GM21390 (cell line): ENCODE data around the gene INKA1.
"Not testable (repeated sequence)": the region's sequence is repeated elsewhere in the genome, so short reads cannot be mapped to it uniquely, and the experiment has no call there.

ENCODE experiments used
- ATAC-seq: cut with Tn5 transposase; IDR thresholded peaks from one replicate; pipeline ENCODE4 v1.9.1; 2021; ENCODE audit not compliant: unreplicated experiment

Gene INKA1

DNA sequence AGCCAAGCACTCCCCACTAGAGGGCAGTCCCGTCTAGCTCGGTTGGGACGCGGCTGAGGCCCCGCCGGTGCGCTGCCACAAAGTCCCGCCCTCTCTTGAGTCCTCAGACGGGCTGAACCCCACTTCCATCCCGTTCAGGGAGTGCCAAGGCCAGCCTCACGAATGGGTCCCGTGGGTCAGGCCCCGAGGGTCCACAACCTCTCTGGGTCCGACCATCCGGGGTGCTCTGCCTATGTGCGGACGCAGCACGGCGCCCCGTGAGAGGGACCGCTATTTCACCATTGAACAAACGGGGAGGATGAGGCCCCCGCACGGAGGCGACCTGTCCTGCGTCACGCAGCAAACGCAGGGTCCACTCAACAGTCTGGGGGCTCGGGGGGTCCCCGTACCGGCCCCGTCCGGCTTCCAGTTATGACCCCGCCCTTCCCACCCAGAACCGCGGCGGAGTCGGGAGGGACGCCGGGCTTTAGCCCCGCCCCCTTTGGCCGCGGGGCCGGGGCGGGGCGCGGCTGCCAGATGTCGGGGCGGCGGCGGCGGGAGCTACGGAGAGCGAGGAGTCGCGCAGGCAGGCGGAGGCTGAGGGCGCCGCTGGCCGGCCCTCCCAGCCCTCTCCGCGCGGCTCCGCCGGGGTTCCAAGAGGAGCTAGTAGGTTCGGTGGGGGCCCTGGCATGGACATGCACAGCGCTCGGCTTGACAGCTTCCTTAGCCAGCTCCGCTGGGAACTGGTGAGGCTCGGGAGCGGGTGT lies at the start of gene INKA1:
Gene INKA1 (plus strand): TSS at position 543 of the 746 bp plus-strand sequence. CDS start 132 bp downstream, at position 675.
- peak; percentile 58 for ATAC-seq

DNA sequence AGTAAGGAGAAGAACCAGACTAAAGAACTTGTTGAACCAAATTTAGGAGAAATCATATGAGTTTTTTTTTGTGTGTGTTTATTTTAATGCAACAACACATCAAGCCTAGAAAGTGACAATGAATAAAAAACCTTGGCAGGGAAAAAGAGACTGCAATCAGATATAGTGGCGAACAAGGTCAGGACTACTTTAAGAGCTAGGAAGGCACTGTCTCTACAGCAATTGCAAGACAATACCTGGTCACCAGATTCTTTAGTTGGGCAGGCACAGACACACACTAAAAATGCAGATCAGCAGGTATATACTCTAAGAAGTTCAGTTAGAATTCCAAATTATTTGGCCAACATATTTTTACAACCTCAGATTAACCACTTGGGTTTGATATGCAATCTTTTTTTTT lies 48.5 kb upstream of the INKA1 start:
- no peak for ATAC-seq

DNA sequence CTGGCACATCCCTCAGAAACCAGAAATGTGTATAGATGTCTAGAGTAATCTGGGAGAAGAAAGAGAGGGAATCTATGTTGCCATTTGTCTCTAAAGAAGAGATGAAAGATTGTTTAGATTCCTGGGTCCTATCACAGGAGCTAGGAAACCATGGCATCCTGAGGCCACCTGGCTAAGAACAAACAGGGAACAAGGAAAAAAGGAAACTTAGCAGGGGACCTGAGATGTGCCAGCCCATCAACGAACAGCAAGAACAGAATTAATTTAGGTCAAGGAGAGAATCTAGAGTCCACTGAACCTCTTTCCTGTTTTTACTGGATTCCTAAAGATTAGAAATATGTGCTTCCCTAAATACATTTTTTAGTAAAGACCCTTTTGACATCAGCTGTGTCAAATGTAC lies 47.0 kb upstream of the INKA1 start:
- ATAC-seq, result no peak

DNA sequence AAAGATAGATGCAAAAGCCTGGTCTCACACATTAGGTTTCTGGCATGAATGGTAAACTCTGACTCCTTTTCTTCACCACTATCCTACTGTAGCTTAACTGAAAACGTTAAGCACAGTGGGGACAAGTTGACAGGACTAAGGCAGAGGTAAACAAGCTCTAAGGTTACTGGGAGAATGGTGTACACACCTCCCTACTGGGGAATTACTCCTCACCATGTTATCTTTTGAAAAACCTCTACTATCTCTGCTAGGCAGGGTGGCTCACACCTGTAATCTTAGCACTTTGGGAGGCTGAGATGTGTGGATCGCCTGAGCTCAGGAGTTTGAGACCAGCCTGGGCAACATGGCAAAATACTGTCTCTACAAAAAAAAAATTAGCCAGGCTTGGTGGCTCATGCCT lies 45.9 kb upstream of the INKA1 start:
- ATAC-seq, result no peak

DNA sequence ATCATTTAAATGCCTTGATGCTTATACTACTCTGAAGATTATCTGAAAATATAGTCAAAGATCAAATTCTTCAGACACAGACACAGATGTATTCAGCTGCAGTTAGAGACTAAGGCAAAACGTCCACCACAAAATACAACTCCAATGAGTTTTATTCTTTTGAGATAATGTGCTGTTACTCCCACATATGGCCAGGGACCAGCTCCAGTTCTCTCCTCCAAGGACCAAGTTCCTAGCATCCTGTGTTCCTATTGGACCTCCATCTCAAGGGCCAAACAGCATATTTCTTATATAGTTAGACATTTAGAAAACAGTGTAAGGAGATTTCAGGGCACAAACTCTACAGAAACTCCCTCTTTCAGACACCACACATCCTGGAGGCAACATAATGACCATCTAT lies 43.8 kb upstream of the INKA1 start:
- ATAC-seq, result no peak

DNA sequence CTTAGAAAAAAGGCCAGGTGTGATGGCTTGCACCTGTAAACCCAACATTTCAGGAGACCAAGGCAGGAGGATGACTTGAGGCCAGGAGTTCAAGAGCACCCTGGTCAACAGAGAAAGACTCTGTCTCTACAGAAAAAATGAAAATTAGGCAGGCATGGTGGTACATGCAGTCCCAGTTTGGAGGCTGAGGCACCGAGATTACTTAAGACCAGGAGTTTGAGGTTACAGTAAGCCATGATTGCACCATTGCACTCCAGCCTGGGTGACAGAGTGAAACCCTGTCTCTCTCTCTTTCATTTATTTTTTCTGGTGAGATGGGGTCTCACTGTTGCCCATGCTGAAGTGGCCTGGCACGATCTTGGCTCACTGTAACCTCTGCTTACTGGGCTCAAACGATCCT lies 41.4 kb upstream of the INKA1 start:
- no peak for ATAC-seq

DNA sequence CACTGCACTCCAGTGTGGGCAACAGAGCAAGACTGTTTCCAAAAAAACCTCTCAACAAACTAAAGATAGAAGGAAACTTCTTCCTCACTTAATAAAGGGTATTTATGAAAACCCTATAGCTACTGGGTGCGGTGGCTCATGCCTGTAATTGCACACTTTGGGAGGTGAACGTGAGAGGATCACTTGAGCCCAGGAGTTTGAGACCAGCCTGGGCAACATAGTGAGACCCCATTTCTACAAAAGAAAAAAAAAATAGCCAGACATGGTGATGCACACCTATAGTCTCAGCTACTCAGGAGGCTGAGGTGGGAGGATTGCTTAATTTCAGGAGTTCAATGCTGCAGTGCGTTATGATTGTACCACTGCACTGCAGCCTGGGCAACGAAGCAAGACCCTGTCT lies 39.1 kb upstream of the INKA1 start:
- no peak for ATAC-seq

DNA sequence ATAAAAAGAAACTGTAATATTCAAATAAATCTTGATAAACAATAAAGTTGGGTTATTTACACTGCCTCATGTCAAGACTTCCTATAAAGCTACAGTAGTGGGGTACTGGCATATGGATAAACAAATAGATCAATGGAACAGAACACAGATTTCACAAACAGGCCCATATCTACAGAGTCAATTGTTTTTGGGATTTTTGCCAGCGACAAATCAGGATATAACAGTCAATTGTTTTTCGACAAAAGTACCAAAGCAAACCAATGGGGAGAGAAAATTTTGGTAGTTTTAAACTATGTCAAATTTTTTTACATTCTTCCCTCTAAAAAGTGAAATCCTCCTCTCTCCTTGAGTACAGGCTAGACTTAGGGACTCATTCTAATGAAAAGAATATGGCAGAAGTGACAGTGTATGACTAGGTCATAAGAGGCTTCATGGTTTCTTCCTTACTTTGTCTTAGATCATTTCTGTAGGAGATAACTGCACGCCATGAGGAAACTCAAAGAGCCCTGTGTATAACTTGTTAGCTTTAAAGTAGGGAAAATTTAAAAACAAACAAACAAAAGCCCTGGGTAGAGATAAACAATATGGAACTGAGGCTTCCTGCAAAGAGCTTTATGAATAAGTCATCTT lies 33.7 kb upstream of the INKA1 start:
- no peak for ATAC-seq

DNA sequence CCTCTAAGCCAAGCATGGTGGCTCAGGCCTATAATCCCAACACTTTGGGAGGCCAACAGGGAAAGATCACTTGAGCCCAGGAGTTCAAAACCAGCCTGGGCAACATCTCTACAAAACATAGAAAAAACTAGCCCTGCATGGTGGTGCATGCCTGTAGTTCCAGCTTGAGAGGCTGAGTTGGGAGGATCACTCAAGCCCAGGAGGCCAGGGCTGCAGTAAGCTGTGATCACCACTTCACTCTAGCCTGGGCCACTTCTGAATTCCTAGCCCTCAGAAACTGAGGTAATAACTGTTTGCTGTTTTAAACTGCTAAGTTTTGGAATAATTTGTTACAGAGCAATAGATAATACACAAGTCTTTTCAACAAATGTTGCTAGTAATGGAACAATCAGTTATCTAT lies 33.1 kb upstream of the INKA1 start:
- no peak for ATAC-seq

DNA sequence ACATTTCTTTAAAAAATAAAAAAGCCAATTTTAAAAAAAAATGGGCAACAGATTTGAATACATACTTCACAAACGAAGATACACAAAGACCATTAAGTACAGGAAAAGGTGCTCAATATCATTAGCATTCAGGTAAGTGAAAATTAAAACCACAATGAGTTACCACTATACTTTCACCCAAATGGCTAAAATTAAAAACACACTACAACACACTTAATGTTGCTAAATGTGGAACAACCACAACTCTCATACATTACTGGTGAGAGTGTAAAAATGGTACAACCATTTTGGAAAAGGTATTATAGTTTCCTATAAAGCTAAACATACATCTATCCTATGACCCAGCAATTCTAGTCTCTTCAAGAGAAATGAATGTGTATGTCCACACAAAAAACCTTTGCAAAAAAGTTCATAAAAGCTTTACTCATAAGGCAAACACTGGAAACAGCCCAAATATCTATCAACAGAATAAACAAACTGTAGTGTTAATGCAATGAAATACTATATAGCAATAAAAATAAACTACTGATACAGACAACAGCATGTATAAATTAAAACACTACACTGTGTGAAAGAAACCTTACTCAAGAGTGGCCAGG lies 31.6 kb upstream of the INKA1 start:
- no peak for ATAC-seq

DNA sequence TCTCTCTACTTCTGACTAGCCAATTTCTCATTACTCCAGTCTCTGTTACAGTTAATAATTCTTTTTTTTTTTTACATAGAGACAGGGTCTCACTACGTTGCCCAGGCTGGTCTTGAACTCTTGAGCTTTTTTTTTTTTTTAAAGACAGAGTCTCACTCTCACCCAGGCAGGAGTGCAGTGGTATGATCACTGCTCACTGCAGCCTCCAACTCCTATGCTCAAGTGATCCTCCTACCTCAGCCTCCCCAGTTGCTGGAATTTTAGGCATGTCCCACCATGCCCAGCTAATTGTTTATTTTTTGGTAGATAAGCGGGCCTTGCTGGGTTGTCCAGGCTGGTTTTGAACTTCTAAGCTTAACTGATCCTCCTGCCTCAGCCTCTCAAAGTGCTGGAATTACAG lies 30.4 kb upstream of the INKA1 start:
- ATAC-seq, result no peak

DNA sequence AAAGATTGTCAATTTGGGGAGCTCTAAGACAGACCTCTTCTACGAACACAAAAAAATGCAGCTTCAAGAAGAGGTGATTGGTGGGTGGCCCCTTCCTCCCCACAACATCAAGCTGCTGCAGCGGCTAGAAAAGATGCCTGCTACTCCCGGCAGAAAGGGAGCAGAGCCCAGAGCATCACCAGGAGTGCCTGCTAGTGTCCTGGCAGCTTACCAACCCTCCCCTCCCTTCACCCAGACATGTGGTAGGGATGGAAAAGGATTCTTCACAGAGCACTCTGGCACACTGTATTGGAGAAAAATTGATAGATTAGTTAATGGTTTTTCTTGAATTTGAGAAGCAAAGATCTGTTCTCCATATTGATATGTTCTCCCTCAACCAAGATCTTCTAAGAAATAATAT lies 27.5 kb upstream of the INKA1 start:
- no peak for ATAC-seq

DNA sequence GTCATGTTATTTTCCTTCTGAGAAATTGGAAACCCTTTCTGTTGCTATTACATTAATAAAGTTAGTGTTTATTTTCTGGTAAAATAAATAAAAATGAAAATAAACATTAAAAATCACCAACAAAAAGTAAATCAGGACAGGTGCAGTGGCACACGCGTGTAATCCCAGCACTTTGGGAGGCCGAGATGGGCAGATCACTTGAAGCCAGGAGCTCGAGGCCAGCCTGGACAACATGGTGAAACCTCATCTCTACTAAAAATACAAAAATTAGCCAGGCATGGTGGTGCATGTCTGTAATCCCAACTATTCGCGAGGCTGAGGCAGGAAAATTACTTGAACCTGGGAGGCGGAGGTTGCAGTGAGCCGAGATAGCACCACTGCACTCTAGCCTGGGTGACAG lies 27.0 kb upstream of the INKA1 start:
- ATAC-seq, result not testable (repeated sequence)

DNA sequence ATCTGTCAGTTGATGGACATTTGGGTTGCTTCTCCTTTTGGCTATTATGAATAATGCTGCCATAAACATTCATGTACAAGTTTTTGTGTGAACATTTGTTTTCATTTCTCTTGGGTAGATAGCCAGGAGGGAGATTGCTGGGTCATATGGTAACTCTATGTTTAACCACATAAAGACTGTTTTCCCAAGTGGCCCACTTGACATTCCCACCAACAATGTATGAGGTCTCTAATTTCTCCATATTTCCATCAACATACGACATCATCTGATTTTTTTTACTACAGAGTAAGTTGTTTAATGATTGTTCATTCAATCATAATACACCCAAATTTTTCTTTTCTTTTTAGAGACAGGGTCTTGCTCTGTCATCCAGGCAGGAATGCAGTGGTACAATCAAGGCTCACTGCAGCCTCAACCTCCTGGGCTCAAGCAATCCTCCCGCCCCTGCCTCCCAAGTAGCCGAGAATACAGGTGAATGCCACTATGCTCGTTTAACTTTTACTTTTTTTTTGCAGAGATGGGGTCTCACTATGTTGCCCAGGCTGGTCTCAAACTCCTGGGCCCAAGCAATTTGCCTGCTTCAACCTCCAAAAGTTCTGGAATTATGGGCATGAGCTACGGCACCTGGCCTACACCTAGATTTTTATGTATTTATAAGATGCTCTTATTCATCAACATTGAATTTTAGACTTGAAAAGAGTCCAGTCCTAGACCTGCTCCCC lies 23.5 kb upstream of the INKA1 start:
- no peak for ATAC-seq

DNA sequence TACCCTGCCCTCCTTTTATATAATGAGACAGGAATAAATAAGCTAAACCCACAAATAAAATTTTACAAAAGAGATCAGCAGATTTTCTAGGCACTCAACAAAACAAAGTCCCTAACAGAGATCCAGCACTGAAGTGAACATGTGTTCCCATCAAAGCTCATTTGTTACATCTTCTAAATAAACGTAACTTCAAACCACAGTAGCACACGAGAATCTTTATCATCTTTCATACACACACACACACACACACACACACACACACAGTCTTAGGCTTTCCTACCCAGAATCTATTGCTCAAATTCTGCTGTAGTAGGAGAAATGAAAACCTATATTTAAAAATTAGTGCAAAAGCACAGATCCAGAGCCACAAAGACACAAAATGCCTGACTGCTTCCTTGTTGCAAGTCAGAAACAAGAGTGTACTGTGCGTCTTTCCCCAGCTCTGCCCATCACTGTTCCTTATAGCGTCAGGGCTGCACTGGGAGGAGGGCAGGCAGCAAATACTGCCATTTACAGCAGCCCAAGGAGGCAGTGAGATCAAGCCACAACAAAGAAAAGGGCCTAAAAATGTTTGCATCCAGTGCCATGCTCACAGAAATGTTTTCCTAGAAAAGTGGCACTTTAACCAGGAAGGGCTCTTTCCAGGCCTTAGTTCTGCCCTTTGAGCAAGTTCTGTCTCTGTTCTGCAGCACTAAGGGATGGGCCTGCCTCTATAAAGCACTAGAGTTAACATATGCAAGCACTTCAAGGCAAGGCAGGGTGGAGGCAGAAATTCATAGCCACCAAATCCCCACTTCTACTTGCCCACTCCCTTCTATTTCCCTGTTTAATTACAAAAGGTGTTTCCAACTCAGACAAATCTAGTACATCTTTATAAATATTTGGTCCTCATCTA lies 22.7 kb upstream of the INKA1 start:
- ATAC-seq, result no peak

DNA sequence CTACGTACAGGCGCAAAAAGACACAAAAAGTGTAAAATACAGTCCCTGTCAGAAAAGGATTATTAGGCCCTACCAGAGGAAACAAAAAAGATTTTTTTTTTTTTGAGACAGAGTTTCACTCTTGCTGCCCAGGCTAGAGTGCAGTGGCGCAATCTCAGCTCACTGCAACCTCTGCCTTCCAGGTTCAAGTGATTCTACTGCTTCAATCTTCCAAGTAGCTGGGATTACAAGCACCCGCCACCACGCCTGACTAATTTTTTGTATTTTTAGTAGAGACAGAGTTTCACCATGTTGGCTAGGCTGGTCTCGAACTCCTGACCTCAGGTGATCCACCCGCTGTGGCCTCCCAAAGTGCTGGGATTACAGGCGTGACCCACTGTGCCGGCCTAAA lies 22.1 kb upstream of the INKA1 start:
- ATAC-seq, result not testable (repeated sequence)

DNA sequence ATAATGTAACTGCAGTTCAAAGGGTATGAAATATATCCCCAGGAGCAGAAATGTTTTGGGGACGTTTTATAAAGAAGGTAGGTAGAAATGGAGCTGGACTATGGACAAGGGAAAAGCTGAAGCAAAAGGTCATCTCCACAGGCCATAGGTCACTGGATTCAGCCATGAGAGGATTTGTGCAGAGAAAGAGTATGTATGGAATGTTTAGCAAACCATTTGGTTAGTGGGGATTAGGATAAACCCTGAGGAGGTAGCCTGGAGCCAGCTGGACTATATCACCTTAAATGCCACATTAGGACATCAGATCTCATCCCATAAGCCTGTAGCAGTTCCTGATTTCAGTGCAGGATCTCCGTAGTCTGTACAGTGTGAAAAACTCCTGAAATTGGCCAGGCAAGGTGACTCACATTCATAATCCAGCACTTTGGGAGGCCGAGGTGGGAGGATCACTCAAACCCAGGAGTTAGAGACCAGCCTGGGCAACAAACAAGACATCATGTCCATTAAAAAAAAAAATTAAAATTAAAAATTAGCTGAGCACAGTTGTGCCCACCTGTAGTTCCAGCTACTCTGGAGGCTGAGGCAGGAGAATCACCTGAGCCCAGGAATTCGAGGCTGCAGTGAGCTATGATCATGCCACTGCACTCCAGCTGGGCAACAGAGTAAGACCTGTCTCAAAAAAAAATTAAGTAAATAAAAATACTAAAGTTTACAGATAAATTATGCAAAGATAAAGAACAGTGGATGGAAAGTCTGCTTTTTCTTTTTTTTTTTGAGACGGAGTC lies 21.5 kb upstream of the INKA1 start:
- no peak for ATAC-seq

DNA sequence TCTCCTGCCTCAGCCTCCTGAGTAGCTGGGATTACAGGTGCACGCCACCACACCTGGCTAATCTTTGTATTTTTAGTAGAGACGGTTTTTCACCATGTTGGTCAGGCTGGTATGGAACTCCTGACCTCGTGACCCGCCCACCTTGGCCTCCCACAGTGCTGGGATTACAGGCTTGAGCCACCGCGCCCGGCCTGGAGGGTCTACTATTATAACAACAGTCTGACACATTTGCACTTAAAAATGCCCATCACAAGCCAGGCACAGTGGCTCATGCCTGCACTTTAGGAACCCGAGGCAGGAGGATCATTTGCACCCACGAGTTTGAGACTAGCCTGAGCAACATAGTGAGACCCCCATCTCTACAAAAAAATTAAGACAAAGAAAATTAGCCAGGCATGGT lies 20.8 kb upstream of the INKA1 start:
- not testable (repeated sequence) for ATAC-seq

DNA sequence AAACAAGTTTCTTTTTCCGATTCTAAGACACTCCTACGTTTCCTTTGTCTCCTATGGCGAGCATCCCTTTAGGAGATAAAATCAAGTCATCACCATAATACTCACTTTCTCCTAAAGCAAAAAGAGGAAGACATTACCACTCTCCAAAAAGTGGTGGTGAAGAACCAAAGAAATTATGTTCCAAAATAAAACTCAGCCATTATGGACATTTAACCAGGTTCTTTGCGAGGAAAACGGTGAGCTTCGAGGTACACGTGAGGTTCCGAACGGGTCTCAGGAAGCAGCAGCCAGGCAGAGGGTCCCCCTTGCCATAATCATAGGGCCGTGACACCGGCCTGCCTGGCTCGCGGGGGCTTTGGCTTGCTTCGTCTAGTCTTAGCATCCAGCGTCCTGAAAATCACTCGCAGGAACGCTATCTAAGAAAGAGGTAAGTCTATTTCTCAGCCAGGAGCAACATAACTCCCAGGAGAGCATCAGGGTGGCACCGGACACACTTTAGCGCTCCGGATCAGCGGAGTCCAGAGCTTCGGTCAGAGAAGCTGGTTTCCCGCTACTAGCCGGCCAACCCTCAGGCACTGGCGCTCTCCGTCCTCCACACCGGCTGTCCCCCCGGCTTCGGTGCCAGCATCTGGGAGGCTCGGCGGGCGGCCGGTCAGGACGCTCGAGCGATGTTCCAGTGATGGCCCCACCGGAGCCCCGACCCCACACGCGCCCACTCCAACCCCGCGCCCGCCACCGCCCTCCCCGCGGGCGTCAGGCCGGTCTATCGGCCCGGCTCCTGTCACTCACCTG lies 17.3 kb upstream of the INKA1 start:
- peak; percentile 44 for ATAC-seq
